GM18907 (cell line): ENCODE data around the gene PECR.
"Not testable (repeated sequence)": the region's sequence is repeated elsewhere in the genome, so short reads cannot be mapped to it uniquely, and the experiment has no call there.

ENCODE experiments used
- ATAC-seq: cut with Tn5 transposase; IDR thresholded peaks from one replicate; pipeline ENCODE4 v1.9.1; 2021; ENCODE audit warnings: mild to moderate bottlenecking, moderate library complexity; ENCODE audit not compliant: unreplicated experiment

The PECR gene

GRCh38 chr2:216031960-216032689 is 49.5 kb downstream of the PECR start:
- peak; percentile 74 for ATAC-seq

- no peak for ATAC-seq
Measured at GRCh38 chr2:216030216-216030615, 51.4 kb downstream of the PECR start.

GRCh38 chr2:216029416-216030129 is 52.0 kb downstream of the PECR start:
- no peak for ATAC-seq

GRCh38 chr2:216024779-216025336 is 56.8 kb downstream of the PECR start:
- no peak for ATAC-seq

GRCh38 chr2:216023055-216023648 is 58.5 kb downstream of the PECR start:
- ATAC-seq = peak; percentile 83

- no peak for ATAC-seq
Measured at GRCh38 chr2:216021768-216022565, 59.6 kb downstream of the PECR start.

- no peak for ATAC-seq
Measured at GRCh38 chr2:216018709-216019108, 62.9 kb downstream of the PECR start.

GRCh38 chr2:216017365-216017764 is 64.2 kb downstream of the PECR start:
- ATAC-seq = peak; percentile 22

GRCh38 chr2:216016581-216016980 is 65.0 kb downstream of the PECR start:
- no peak for ATAC-seq

GRCh38 chr2:216015722-216016464 is 65.7 kb downstream of the PECR start:
- ATAC-seq = peak; percentile 90

- ATAC-seq = no peak
Measured at GRCh38 chr2:216014986-216015385, 66.6 kb downstream of the PECR start.

GRCh38 chr2:216014006-216014405 is 67.6 kb downstream of the PECR start:
- no peak for ATAC-seq

GRCh38 chr2:216013080-216013909 is 68.3 kb downstream of the PECR start, which contains the start of gene MREG:
Gene MREG, minus strand, starts transcription at chr2:216013551. Its CDS starts 224 bp downstream, at chr2:216013327.
- ATAC-seq = peak; percentile 51

- no peak for ATAC-seq
Measured at GRCh38 chr2:216012830-216013079, 68.9 kb downstream of the PECR start.

GRCh38 chr2:216012133-216012829 is 69.3 kb downstream of the PECR start:
- no peak for ATAC-seq

GRCh38 chr2:216009215-216009614 is 72.4 kb downstream of the PECR start:
- ATAC-seq = not testable (repeated sequence)

GRCh38 chr2:216008387-216008786 is 73.2 kb downstream of the PECR start:
- no peak for ATAC-seq

- peak; percentile 60 for ATAC-seq
Measured at GRCh38 chr2:216006164-216006663, 75.4 kb downstream of the PECR start.
